Stomach (tissue), 4 donors: ENCODE measurements around the gene KIZ.

Source experiments
- CTCF ChIP-seq, 7 experiments: fragments of 450-650 bp in 4 of 7; fragments of 200-600 bp in 3 of 7; sonication (generic) in 3 of 7; IDR thresholded peaks; one replicate each; pipeline ENCODE4 v1.5.1; 2016 to 2019; ENCODE audit warnings: antibody characterized with exemption in 7 of 7, control low read depth in 2 of 7, mild to moderate bottlenecking in 1 of 7
- EP300 ChIP-seq: sonication (generic); formaldehyde crosslinking; IDR thresholded peaks from one replicate; pipeline ENCODE4 v1.6.1; 2017; ENCODE audit warnings: antibody characterized with exemption
- POLR2A ChIP-seq, 4 donors: fragments of 450-650 bp; IDR thresholded peaks; one replicate each; pipeline ENCODE4 v1.6.1; 2016; ENCODE audit warnings: antibody characterized with exemption in 4 of 4, control low read depth in 2 of 4, mild to moderate bottlenecking in 1 of 4, moderate library complexity in 1 of 4
- POLR2AphosphoS5 ChIP-seq, 3 donors: sonication (generic); formaldehyde crosslinking; IDR thresholded peaks; one replicate each; pipeline ENCODE4 v1.6.1; 2016; ENCODE audit warnings: antibody characterized with exemption in 3 of 3

DNA sequence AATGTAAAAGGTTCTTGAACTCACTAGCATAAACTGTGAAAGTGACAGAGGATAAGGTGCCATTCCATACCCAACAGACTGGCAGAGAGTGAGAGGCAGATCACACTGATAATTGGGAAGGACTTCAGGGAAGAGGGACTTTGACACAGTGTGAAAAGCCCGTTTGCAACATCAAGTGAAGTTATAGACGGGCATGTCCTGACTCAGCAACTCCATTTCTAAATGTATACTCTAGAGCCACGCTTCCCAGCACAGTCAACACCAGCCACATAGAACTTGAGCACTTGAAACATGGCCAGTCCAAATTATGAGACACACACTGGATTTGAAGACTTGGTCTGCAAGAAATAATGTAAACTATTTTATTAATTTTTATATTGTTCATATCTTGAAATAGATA is 131.3 kb downstream of the KIZ start:
- TF ChIP-seq CTCF (IDR thresholded peaks at IDR 0.05) (no peak), POLR2AphosphoS5 (IDR thresholded peaks at IDR 0.05) (no peak), POLR2A (IDR thresholded peaks at IDR 0.05) (no peak), EP300 (no peak)
